Measurements from ENCODE around the gene PRDM16. TPM values are rescaled to one million over a fixed set of nuclear protein-coding genes. Genes with fewer than 3 reads are reported as not detected.

The PRDM16 gene
- total and polyA plus RNA-seq, 2 of the 8 experiments (the other 6 are each of a cell fraction or from before 2014, with no cell fraction given): 0.39 to 0.43 TPM

GRCh38 chr1:3180915-3181314 lies 111.9 kb downstream of the PRDM16 start (continued):
- no peak for TF ChIP-seq SRF (IDR thresholded peaks at IDR 0.05; ENCODE audit: low read depth, low read length)
- no peak for TF ChIP-seq KDM5A (IDR thresholded peaks at IDR 0.05; ENCODE audit: low read length)
- no peak for TF ChIP-seq YY1 (IDR thresholded peaks at IDR 0.05; ENCODE audit: low read depth, low read length)

Measured in H1 (cell line).